CD14-positive monocyte (primary cell): ENCODE data around the gene TACR1. TPM values are rescaled to one million over a fixed set of nuclear protein-coding genes. Genes with fewer than 3 reads are reported as not detected.

Experiments used
- DNase-seq, 3 donors: peaks; one replicate each; pipeline ENCODE4 v3.0.0-alpha.2; 2011 to 2022
- H2AFZ ChIP-seq: 2 replicates; pipeline ENCODE4 v1.6.0; 2012; ENCODE audit warnings: mild to moderate bottlenecking, low read depth, low read length, inconsistent platforms; ENCODE audit not compliant: insufficient read depth, poor library complexity, severe bottlenecking
- H3K27ac ChIP-seq, 2 donors: 1 replicate in 1 of 2; 2 replicates in 1 of 2; pipeline ENCODE4 v1.5.1; 2012 to 2013; ENCODE audit warnings: low read length in 2 of 2, control low read depth in 1 of 2, inconsistent platforms in 1 of 2, low read depth in 1 of 2, mild to moderate bottlenecking in 1 of 2
- H3K27me3 ChIP-seq, 2 donors: one replicate each; pipeline versions ENCODE4 v1.6.0 to v1.6.1; 2011 to 2013; ENCODE audit warnings: low read length in 2 of 2; ENCODE audit not compliant: control insufficient read depth in 2 of 2, insufficient read depth in 2 of 2
- H3K36me3 ChIP-seq, 2 donors: replicated peaks in 1 of 2; 1 replicate in 1 of 2; 2 replicates in 1 of 2; pipeline versions ENCODE4 v1.5.1 to v1.6.1; 2012 to 2013; ENCODE audit warnings: low read length in 2 of 2, control low read depth in 1 of 2, inconsistent platforms in 1 of 2, mild to moderate bottlenecking in 1 of 2; ENCODE audit not compliant: insufficient read depth in 2 of 2, control insufficient read depth in 1 of 2
- H3K4me1 ChIP-seq, 2 donors: 1 replicate in 1 of 2; 2 replicates in 1 of 2; pipeline versions ENCODE4 v1.5.1 to v1.6.1; 2012 to 2013; ENCODE audit warnings: low read length in 2 of 2, control low read depth in 1 of 2, inconsistent platforms in 1 of 2, mild to moderate bottlenecking in 1 of 2, moderate library complexity in 1 of 2; ENCODE audit not compliant: insufficient read depth in 2 of 2, control insufficient read depth in 1 of 2
- H3K4me2 ChIP-seq: replicated peaks from 2 replicates; pipeline ENCODE3; 2012; ENCODE audit warnings: low read length, moderate library complexity, mild to moderate bottlenecking; ENCODE audit not compliant: poor library complexity, severe bottlenecking; ENCODE audit errors: extremely low read depth
- H3K4me3 ChIP-seq, 3 experiments: fragments of 200-600 bp in 1 of 3; sonication (generic) in 1 of 3; replicated peaks in 1 of 3; 1 replicate in 2 of 3; 2 replicates in 1 of 3; pipeline ENCODE4 v1.5.1; 2011 to 2013; ENCODE audit warnings: low read length in 3 of 3, mild to moderate bottlenecking in 3 of 3, control low read depth in 2 of 3, low read depth in 2 of 3, inconsistent platforms in 1 of 3, moderate library complexity in 1 of 3
- H3K79me2 ChIP-seq: 2 replicates; pipeline ENCODE4 v1.6.0; 2012; ENCODE audit warnings: mild to moderate bottlenecking, control low read depth, inconsistent platforms, low read length, moderate library complexity; ENCODE audit not compliant: insufficient read depth
- H3K9ac ChIP-seq: 2 replicates; pipeline ENCODE4 v1.6.0; 2017; ENCODE audit warnings: low read length, mild to moderate bottlenecking; ENCODE audit not compliant: insufficient read depth, poor library complexity, severe bottlenecking
- H3K9me3 ChIP-seq, 2 donors: replicated peaks in 1 of 2; 1 replicate in 1 of 2; 2 replicates in 1 of 2; pipeline versions ENCODE4 v1.5.1 to v1.6.1; 2012 to 2013; ENCODE audit warnings: low read length in 2 of 2, control low read depth in 1 of 2; ENCODE audit not compliant: control insufficient read depth in 1 of 2, insufficient read depth in 1 of 2
- H4K20me1 ChIP-seq: 2 replicates; pipeline ENCODE4 v1.6.0; 2012; ENCODE audit warnings: mild to moderate bottlenecking, low read length, control low read depth, moderate library complexity; ENCODE audit not compliant: insufficient read depth
- H3K27ac Mint-ChIP-seq, 7 donors: one replicate each; pipeline ENCODE4 v1.8.0; 2020; ENCODE audit warnings: mild to moderate bottlenecking in 7 of 7, mixed read lengths in 7 of 7, moderate library complexity in 6 of 7, inconsistent platforms in 2 of 7
- H3K27me3 Mint-ChIP-seq, 3 donors: one replicate each; pipeline ENCODE4 v1.8.0; 2021 to 2022; ENCODE audit warnings: low read depth in 3 of 3, mild to moderate bottlenecking in 3 of 3, mixed read lengths in 3 of 3, moderate library complexity in 3 of 3, inconsistent platforms in 1 of 3
- H3K36me3 Mint-ChIP-seq, 2 donors: one replicate each; pipeline ENCODE4 v1.8.0; 2020; ENCODE audit warnings: mixed read lengths in 2 of 2, inconsistent platforms in 1 of 2, mild to moderate bottlenecking in 1 of 2
- H3K4me1 Mint-ChIP-seq: one replicate; pipeline ENCODE4 v1.8.0; 2020; ENCODE audit warnings: mild to moderate bottlenecking, mixed read lengths
- H3K4me3 Mint-ChIP-seq, 2 donors: one replicate each; pipeline ENCODE4 v1.8.0; 2020; ENCODE audit warnings: mild to moderate bottlenecking in 2 of 2, mixed read lengths in 2 of 2, moderate library complexity in 1 of 2
- H3K9me3 Mint-ChIP-seq, 7 donors: one replicate each; pipeline ENCODE4 v1.8.0; 2020 to 2022; ENCODE audit warnings: mixed read lengths in 7 of 7, mild to moderate bottlenecking in 6 of 7, moderate library complexity in 6 of 7, inconsistent platforms in 2 of 7
- WGBS: methylation state at CpG from one replicate; pipeline ENCODE4 v1.1.5; 2013; ENCODE audit warnings: missing lambda C conversion rate; ENCODE audit not compliant: insufficient coverage; 5-methylcytosine and 5-hydroxymethylcytosine counted together
- intact Hi-C, 2 donors: fragments of 100-400 bp; cut with micrococcal nuclease; formaldehyde crosslinking; loops; one replicate each; pipeline versions ENCODE4 v1.15.0 to v1.15.1; 2023
- polyA plus RNA-seq, 3 donors: library from polyadenylated mRNA; depleted of rRNA in 1 of 3; unstranded in 2 of 3; stranded (reverse) in 1 of 3; fragments of 300-500 nt in 2 of 3; fragments of >200 nt in 1 of 3; fragmentation: Illumina TruSeq in 2 of 3; gene quantifications; 1 replicate in 2 of 3; 2 replicates in 1 of 3; pipeline ENCODE4 v1.2.3, GENCODE V29; 2012 to 2021
- TF ChIP-seq, protein P1 (sequence below): fragments of 200-600 bp; IDR thresholded peaks from one replicate; pipeline ENCODE4 v1.8.0; 2022; ENCODE audit warnings: antibody characterized with exemption, mild to moderate bottlenecking

Gene TACR1
- polyA plus RNA-seq, 3 donors = not detected

DNA sequence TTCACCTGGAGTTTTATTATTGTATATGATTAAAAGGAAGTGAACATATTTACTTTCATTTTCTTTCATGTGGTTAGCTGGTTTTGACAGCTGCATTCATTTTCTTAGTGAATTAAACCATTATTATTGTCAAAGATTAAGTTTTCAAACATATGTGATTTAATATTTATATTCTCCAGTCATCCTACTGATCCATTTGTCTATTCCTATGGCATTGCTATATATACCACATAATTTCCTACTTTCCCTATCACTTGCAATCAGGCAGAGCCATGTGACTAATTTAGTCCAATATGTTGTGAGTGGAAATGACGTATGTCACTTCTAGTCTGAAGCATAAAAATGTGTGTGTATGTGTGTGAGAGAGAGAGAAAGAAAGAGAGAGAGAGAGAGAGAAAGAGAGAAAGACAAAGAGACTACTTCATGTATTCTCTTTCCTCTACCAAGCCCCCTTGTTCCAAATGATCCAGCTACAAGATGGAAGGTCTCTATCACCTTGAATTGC is 12.0 kb upstream of the TACR1 start:
- no peak overlapping the region for H3K4me2 ChIP-seq
- no peaks in the 10 kb centered on the region for H3K36me3 ChIP-seq
- WGBS = no CpG with 5 or more reads among the region's 1 CpG
- Mint-ChIP-seq H3K4me1 (no peaks in the 10 kb centered on the region), H3K27me3 (peaks cover 3 to 14% (median 9%) of the 10 kb centered on the region in 3 donors), H3K36me3 (no peaks in the 10 kb centered on the region), H3K9me3 (peaks cover 0 to 3% (median 0%) of the 10 kb centered on the region in 7 donors), H3K27ac (no peak overlapping the region), H3K4me3 (no peak overlapping the region)
- H3K9me3 ChIP-seq = no peaks in the 10 kb centered on the region
- DNase-seq = no peak
- H4K20me1 ChIP-seq = no peaks in the 10 kb centered on the region
- no peaks in the 10 kb centered on the region for H3K4me1 ChIP-seq
- TF ChIP-seq, protein P1, sequence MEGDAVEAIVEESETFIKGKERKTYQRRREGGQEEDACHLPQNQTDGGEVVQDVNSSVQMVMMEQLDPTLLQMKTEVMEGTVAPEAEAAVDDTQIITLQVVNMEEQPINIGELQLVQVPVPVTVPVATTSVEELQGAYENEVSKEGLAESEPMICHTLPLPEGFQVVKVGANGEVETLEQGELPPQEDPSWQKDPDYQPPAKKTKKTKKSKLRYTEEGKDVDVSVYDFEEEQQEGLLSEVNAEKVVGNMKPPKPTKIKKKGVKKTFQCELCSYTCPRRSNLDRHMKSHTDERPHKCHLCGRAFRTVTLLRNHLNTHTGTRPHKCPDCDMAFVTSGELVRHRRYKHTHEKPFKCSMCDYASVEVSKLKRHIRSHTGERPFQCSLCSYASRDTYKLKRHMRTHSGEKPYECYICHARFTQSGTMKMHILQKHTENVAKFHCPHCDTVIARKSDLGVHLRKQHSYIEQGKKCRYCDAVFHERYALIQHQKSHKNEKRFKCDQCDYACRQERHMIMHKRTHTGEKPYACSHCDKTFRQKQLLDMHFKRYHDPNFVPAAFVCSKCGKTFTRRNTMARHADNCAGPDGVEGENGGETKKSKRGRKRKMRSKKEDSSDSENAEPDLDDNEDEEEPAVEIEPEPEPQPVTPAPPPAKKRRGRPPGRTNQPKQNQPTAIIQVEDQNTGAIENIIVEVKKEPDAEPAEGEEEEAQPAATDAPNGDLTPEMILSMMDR = no peak
- H3K4me3 ChIP-seq = no peak overlapping the region
- H3K27ac ChIP-seq = no peak overlapping the region
- no peak overlapping the region for H2AFZ ChIP-seq
- no peak overlapping the region for H3K9ac ChIP-seq
- intact Hi-C loops = no loop called here
- peaks cover 0 to 2% of the 10 kb centered on the region in 2 donors for H3K27me3 ChIP-seq
- no peaks in the 10 kb centered on the region for H3K79me2 ChIP-seq

DNA sequence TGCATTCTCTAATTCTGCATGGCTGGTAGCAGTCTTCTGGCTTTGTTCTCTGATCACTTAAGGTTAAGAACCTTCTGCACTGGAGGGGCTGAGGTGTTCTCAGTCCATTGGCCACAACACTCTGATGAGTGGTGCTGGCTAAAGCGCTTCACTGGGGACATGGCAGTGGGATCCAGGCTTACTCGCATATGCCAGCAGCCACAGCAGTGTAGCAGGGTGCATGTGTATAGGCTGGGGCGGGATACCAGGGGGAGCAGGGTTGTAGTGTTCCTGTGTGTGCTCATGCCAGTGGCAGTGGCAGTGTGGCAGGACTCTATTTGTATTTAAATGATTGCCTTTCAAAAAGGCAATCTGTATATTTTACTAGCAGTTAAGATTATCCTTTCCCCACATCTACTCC is 11.1 kb upstream of the TACR1 start:
- intact Hi-C loops = no loop called here

More for the DNA sequence above, 11.1 kb upstream of the TACR1 start:
- Histone ChIP-seq H4K20me1 (no peaks in the 10 kb centered on the region), H2AFZ (no peak overlapping the region), H3K27me3 (peaks cover 0 to 2% of the 10 kb centered on the region in 2 donors), H3K9ac (no peak overlapping the region), H3K4me1 (no peaks in the 10 kb centered on the region), H3K27ac (no peak overlapping the region), H3K4me2 (no peak overlapping the region), H3K79me2 (no peaks in the 10 kb centered on the region), H3K4me3 (no peak overlapping the region), H3K9me3 (no peaks in the 10 kb centered on the region), H3K36me3 (no peaks in the 10 kb centered on the region)
- peaks cover 4 to 16% (median 9%) of the 10 kb centered on the region in 3 donors for H3K27me3 Mint-ChIP-seq
- WGBS = 93% methylated on average over 3 of the region's 3 CpGs
- H3K4me3 Mint-ChIP-seq = no peak overlapping the region
- peaks cover 0 to 3% (median 0%) of the 10 kb centered on the region in 7 donors for H3K9me3 Mint-ChIP-seq
- no peaks in the 10 kb centered on the region for H3K4me1 Mint-ChIP-seq
- H3K36me3 Mint-ChIP-seq = no peaks in the 10 kb centered on the region
- H3K27ac Mint-ChIP-seq = no peak overlapping the region
- TF ChIP-seq, protein P1 = no peak
- DNase-seq = no peak
